H9 (cell line): ENCODE measurements around the gene FAM241A. TPM values are rescaled to one million over a fixed set of nuclear protein-coding genes. Genes with fewer than 3 reads are reported as not detected.

ENCODE experiments used
- DNase-seq: peaks from one replicate; pipeline ENCODE4 v3.0.0-alpha.2; 2017
- H2AFZ ChIP-seq: one replicate; pipeline ENCODE4 v1.6.1; 2013; ENCODE audit warnings: mild to moderate bottlenecking, low read length, control low read depth, moderate library complexity
- H2AK5ac ChIP-seq: 2 replicates; pipeline ENCODE4 v1.6.1; 2013; ENCODE audit warnings: low read length, control low read depth, mixed read lengths; ENCODE audit not compliant: insufficient read length
- H2BK120ac ChIP-seq: one replicate; pipeline ENCODE4 v1.6.1; 2013; ENCODE audit warnings: low read depth, mild to moderate bottlenecking, low read length, control low read depth, inconsistent platforms; ENCODE audit not compliant: poor library complexity, severe bottlenecking
- H2BK12ac ChIP-seq: 2 replicates; pipeline ENCODE4 v1.6.1; 2013; ENCODE audit warnings: low read length, control low read depth, mixed read lengths, low read depth; ENCODE audit not compliant: insufficient read length
- H2BK15ac ChIP-seq: 2 replicates; pipeline ENCODE4 v1.6.1; 2013; ENCODE audit warnings: low read depth, low read length, control low read depth
- H2BK20ac ChIP-seq: one replicate; pipeline ENCODE4 v1.6.1; 2013; ENCODE audit warnings: low read depth, mild to moderate bottlenecking, low read length, control low read depth, inconsistent platforms; ENCODE audit not compliant: poor library complexity, severe bottlenecking
- H2BK5ac ChIP-seq: 2 replicates; pipeline ENCODE4 v1.6.1; 2013; ENCODE audit warnings: low read length, control low read depth, mixed read lengths; ENCODE audit not compliant: insufficient read length
- H3K14ac ChIP-seq: 2 replicates; pipeline ENCODE4 v1.6.1; 2013; ENCODE audit warnings: low read length, control low read depth; ENCODE audit not compliant: insufficient read depth
- H3K18ac ChIP-seq: 2 replicates; pipeline ENCODE4 v1.6.1; 2013; ENCODE audit warnings: low read depth, mild to moderate bottlenecking, mixed read lengths, low read length, control low read depth; ENCODE audit not compliant: insufficient read length
- H3K23ac ChIP-seq: 2 replicates; pipeline ENCODE4 v1.6.1; 2013; ENCODE audit warnings: low read length, control low read depth, mixed read lengths, low read depth; ENCODE audit not compliant: insufficient read length
- H3K23me2 ChIP-seq: 2 replicates; pipeline ENCODE4 v1.6.1; 2013; ENCODE audit warnings: low read depth, mild to moderate bottlenecking, mixed read lengths, low read length, control low read depth; ENCODE audit not compliant: insufficient read length, poor library complexity, severe bottlenecking
- H3K27ac ChIP-seq: 2 replicates; pipeline ENCODE4 v1.5.1; 2013; ENCODE audit warnings: low read length, control low read depth, mixed read lengths, low read depth; ENCODE audit not compliant: insufficient read length
- H3K27me3 ChIP-seq: 2 replicates; pipeline ENCODE4 v1.6.1; 2013; ENCODE audit warnings: low read length, control low read depth, inconsistent platforms; ENCODE audit not compliant: insufficient read depth
- H3K4ac ChIP-seq: 2 replicates; pipeline ENCODE4 v1.6.1; 2013; ENCODE audit warnings: low read depth, mild to moderate bottlenecking, control low read depth, inconsistent platforms, low read length, moderate library complexity
- H3K4me1 ChIP-seq: 2 replicates; pipeline ENCODE4 v1.6.1; 2013; ENCODE audit warnings: low read length, control low read depth, inconsistent platforms; ENCODE audit not compliant: insufficient read depth
- H3K4me2 ChIP-seq: 2 replicates; pipeline ENCODE4 v1.6.1; 2013; ENCODE audit warnings: low read length, control low read depth, mixed read lengths; ENCODE audit not compliant: insufficient read length, insufficient read depth
- H3K56ac ChIP-seq: 2 replicates; pipeline ENCODE4 v1.6.1; 2013; ENCODE audit warnings: low read depth, mild to moderate bottlenecking, mixed read lengths, low read length, control low read depth; ENCODE audit not compliant: insufficient read length
- H3K79me1 ChIP-seq: 2 replicates; pipeline ENCODE4 v1.6.1; 2013; ENCODE audit warnings: low read depth, mild to moderate bottlenecking, moderate library complexity, low read length, control low read depth, inconsistent platforms; ENCODE audit not compliant: insufficient read depth, poor library complexity, severe bottlenecking
- H3K79me2 ChIP-seq: 2 replicates; pipeline ENCODE4 v1.6.1; 2013; ENCODE audit warnings: low read length, control low read depth, inconsistent platforms; ENCODE audit not compliant: insufficient read depth
- H3K9ac ChIP-seq: 2 replicates; pipeline ENCODE4 v1.6.1; 2013; ENCODE audit warnings: low read length, control low read depth, mixed read lengths; ENCODE audit not compliant: insufficient read length; ENCODE audit errors: extremely low read depth
- H3K9me3 ChIP-seq: one replicate; pipeline ENCODE4 v1.6.1; 2013; ENCODE audit warnings: low read depth, low read length, inconsistent platforms; ENCODE audit not compliant: control insufficient read depth
- H3T11ph ChIP-seq: one replicate; pipeline ENCODE4 v1.6.1; 2013; ENCODE audit warnings: mild to moderate bottlenecking, low read length, control low read depth, inconsistent platforms
- H4K20me1 ChIP-seq: one replicate; pipeline ENCODE4 v1.6.1; 2013; ENCODE audit not compliant: control insufficient read depth, insufficient read length, insufficient read depth
- H4K5ac ChIP-seq: 2 replicates; pipeline ENCODE4 v1.6.1; 2013; ENCODE audit warnings: low read depth, mild to moderate bottlenecking, mixed read lengths, low read length, control low read depth; ENCODE audit not compliant: insufficient read length
- H4K8ac ChIP-seq: replicated peaks from 2 replicates; pipeline ENCODE4 v1.6.1; 2013; ENCODE audit warnings: low read length, control low read depth, mixed read lengths, low read depth; ENCODE audit not compliant: insufficient read length
- H4K91ac ChIP-seq: 2 replicates; pipeline ENCODE4 v1.6.1; 2013; ENCODE audit warnings: low read depth, mild to moderate bottlenecking, moderate library complexity, mixed read lengths, low read length, control low read depth; ENCODE audit not compliant: insufficient read length
- H3K27ac Mint-ChIP-seq, 3 experiments: 2 replicates in 2 of 3; 3 replicates in 1 of 3; pipeline ENCODE4 v1.8.0; 2020 to 2021; ENCODE audit warnings: mixed read lengths in 3 of 3, mild to moderate bottlenecking in 1 of 3, moderate library complexity in 1 of 3
- H3K27me3 Mint-ChIP-seq: 2 replicates; pipeline ENCODE4 v1.8.0; 2021; ENCODE audit warnings: low read depth, mild to moderate bottlenecking, moderate library complexity, mixed read lengths
- H3K36me3 Mint-ChIP-seq, 3 experiments: 2 replicates in 2 of 3; 3 replicates in 1 of 3; pipeline ENCODE4 v1.8.0; 2020 to 2021; ENCODE audit warnings: low read depth in 3 of 3, mixed read lengths in 3 of 3; ENCODE audit not compliant: insufficient read depth in 1 of 3
- H3K4me1 Mint-ChIP-seq, 2 experiments: 2 replicates each; pipeline ENCODE4 v1.8.0; 2020; ENCODE audit warnings: mixed read lengths in 2 of 2
- H3K4me3 Mint-ChIP-seq, 2 experiments: 2 replicates in 1 of 2; 3 replicates in 1 of 2; pipeline ENCODE4 v1.8.0; 2020 to 2021; ENCODE audit warnings: mild to moderate bottlenecking in 2 of 2, mixed read lengths in 2 of 2, moderate library complexity in 1 of 2
- H3K9me3 Mint-ChIP-seq, 2 experiments: 2 replicates in 1 of 2; 3 replicates in 1 of 2; pipeline ENCODE4 v1.8.0; 2020; ENCODE audit warnings: mild to moderate bottlenecking in 2 of 2, mixed read lengths in 2 of 2, moderate library complexity in 1 of 2
- CTCF ChIP-seq: fragments of 200-600 bp; sonication (generic); conservative IDR thresholded peaks from 3 replicates; pipeline ENCODE4 v1.8.0; 2021; ENCODE audit warnings: antibody characterized with exemption, mild to moderate bottlenecking
- WGBS: extraction: QIAGEN DNeasy Blood & Tissue Kit; methylation state at CpG from one replicate; pipeline ENCODE4 v1.1.7; 2013; ENCODE audit warnings: missing lambda C conversion rate, low lambda C conversion rate, mixed read lengths; ENCODE audit not compliant: insufficient read length; ENCODE audit errors: extremely low coverage; 5-methylcytosine and 5-hydroxymethylcytosine counted together
- total RNA-seq: library from RNA; stranded (reverse); gene quantifications from 2 replicates; pipeline ENCODE4 v1.2.1, GENCODE V29; 2021

The FAM241A gene
- total RNA-seq, 1 experiment from 2014 or later = 0.13 TPM

- Histone ChIP-seq H3K23ac (no peak overlapping the region), H2AFZ (no peak overlapping the region), H3K27me3 (no peaks in the 10 kb centered on the region), H3K27ac (no peak overlapping the region), H4K5ac (no peak overlapping the region), H3K56ac (no peak overlapping the region), H3T11ph (no peak overlapping the region), H2BK5ac (no peak overlapping the region), H3K23me2 (no peaks in the 10 kb centered on the region), H3K4ac (no peak overlapping the region), H3K14ac (no peak overlapping the region), H4K91ac (no peak overlapping the region), H3K4me2 (no peak overlapping the region), H3K79me1 (no peaks in the 10 kb centered on the region), H4K20me1 (peaks cover 2% of the 10 kb centered on the region), H4K8ac (no peak overlapping the region), H3K79me2 (no peaks in the 10 kb centered on the region), H3K4me1 (no peaks in the 10 kb centered on the region; the same call in 1 of the 2 replicates), H3K9me3 (no peaks in the 10 kb centered on the region), H2BK20ac (no peak overlapping the region), H2BK15ac (no peak overlapping the region), H3K9ac (no peak overlapping the region), H2BK12ac (no peak overlapping the region), H3K18ac (no peak overlapping the region), H2AK5ac (no peak overlapping the region), H2BK120ac (no peak overlapping the region)
- H3K27me3 Mint-ChIP-seq = no peaks in the 10 kb centered on the region
- no peaks in the 10 kb centered on the region for H3K36me3 Mint-ChIP-seq
- no peak overlapping the region for H3K27ac Mint-ChIP-seq
- no CpG with 5 or more reads among the region's 8 CpGs for WGBS
- no peak for TF ChIP-seq CTCF
- peaks cover 7 to 8% of the 10 kb centered on the region in 2 experiments for H3K4me1 Mint-ChIP-seq
- H3K4me3 Mint-ChIP-seq = no peak overlapping the region
- no peaks in the 10 kb centered on the region for H3K9me3 Mint-ChIP-seq
- DNase-seq = no peak
These were observed 40.8 kb downstream of the FAM241A start for GRCh38 chr4:112185740-112186670.
